NOMO-1 (cell line): ENCODE results near the gene CDC73.
"Not testable (repeated sequence)": the region's sequence is repeated elsewhere in the genome, so short reads cannot be mapped to it uniquely, and the experiment has no call there.

Experiments used
- DNase-seq, 2 experiments: peaks; one replicate each; lab custom pipeline; 2025; ENCODE audit not compliant: unreplicated experiment in 2 of 2; lab: John Stamatoyannopoulos, UW

CDC73 gene

DNA sequence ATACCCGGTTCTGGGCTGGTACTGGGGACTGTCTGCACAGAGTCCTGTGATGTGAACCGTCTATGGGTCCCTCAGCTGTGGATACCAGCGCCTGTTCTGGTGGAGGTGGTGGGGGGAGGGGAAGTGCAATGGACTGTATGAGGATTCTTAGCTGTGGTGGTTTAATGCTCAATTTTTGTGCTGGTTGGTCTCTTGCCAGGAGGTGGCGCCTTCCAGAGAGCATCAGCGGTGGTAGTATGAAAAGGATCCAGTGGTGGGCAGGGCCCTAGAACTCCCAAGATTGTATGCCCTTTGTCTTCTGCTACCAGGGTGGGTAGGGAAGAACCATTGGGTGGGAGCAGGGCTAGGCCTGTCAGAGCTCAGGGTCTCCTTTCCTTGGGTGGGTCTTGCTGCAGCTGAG lies 153.9 kb downstream of the CDC73 start:
- no peak for DNase-seq

GRCh38 chr1:193278968-193279367 lies 157.1 kb downstream of the CDC73 start:
- no peak for DNase-seq

DNA sequence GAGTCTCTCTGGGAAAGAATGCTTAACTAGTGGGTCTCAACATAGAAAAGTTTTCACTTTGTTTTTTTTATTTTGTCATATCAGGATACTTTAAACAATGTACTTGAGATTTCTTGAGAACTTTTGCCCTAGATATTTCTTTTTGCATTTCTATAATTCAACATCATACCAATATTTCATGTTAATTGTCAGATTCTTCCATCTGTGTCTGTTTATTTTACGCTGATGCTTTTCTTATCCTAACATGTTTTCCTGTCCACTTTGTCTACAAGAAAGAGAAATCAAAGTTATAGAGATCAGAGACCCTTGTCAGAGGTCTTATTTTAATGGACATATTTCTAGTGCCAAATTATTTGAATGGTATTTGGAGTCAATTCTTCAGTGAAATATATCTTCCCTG lies 160.1 kb downstream of the CDC73 start:
- no peak for DNase-seq

GRCh38 chr1:193283016-193283415 lies 161.2 kb downstream of the CDC73 start:
- no peak for DNase-seq

GRCh38 chr1:193284219-193284618 lies 162.4 kb downstream of the CDC73 start:
- no peak for DNase-seq

DNA sequence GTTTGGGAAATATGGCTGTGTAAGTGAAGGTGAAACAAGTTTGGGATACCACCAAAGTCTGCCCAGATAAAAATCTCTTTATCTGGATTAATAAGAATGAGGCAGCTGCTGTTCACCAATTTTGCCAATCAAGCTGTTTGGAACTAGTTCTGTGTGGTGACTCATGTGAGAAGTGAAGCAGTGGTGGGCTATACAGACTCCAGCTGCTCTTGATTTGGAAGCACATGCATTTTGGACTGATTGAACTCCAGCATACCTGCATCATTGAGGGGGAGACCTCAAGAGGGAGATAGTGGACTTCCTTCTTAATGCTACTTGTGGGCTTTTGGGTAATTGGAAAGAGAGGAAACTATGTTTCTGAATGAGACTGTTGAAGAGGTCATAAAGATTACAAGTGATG lies 163.8 kb downstream of the CDC73 start:
- no peak for DNase-seq

DNA sequence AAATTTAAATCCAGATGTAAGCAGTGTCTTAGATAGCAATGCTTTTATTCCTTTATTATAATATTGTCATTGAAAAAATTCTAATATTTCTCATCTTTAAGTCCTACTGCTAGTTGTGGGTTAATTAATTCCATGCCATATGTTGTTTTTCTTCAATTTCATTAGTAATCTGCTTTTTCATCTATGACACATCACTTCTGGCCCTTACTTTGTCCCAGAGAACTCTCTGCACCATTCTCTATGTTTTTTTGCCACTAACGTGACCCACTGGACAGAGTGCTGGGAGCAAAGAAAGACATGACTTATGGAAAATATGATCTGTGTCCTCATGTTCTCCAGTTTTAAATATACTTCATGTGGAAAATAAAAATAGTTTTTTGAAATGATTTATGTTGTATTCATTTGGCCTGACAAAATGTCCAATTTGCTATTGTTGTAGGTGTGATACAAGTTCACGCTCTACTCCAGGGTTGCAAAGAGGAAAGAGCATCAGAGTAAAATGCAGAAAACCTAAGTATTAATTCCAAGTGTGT lies 166.8 kb downstream of the CDC73 start:
- DNase-seq: not testable (repeated sequence)

GRCh38 chr1:193293726-193294125 lies 171.9 kb downstream of the CDC73 start:
- DNase-seq: no peak

- DNase-seq: no peak
Observed at GRCh38 chr1:193299038-193299437, 177.2 kb downstream of the CDC73 start.

GRCh38 chr1:193301746-193302145 lies 179.9 kb downstream of the CDC73 start:
- no peak for DNase-seq

DNA sequence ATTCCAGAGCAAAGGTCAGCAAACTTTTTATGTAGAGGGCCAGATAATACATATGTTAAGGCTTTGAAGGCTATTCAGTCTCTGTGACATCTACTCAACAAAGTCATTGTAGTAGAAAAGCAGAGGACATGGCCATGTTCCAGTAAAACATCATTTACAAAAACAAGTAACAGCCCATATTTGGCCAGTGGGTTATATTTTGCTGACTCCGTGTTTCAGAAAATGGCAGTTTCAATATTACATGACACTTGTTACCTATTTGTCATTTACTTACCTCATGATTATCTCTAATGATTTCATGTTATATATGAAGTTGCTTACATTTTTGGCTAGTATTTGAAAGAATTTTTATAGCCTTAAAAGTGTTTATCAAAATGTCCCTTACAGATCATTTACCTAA lies 182.0 kb downstream of the CDC73 start:
- DNase-seq: no peak
